Measurements from ENCODE around the gene STAT3.
A peak's percentile ranks its signal among the peaks of the same experiment; 100 is the strongest.

STAT3 gene

GRCh38 chr17:42429726-42430447, 41.6 kb upstream of the STAT3 start:
- no peak for TF ChIP-seq CTCF (IDR thresholded peaks at IDR 0.05; ENCODE audit: low read depth, low read length, poor library complexity, severe bottlenecking)
- no peak for TF ChIP-seq EZH2phosphoT487 (IDR thresholded peaks at IDR 0.05; ENCODE audit: borderline replicate concordance, low read length)
- no peak overlapping the region for H3K4me3 ChIP-seq (ENCODE audit: low read length)
- no peaks in the 10 kb centered on the region for H3F3A ChIP-seq (ENCODE audit: control insufficient read depth, insufficient read depth)
- H3K4me2 ChIP-seq (ENCODE audit: low read length): no peak overlapping the region
- no peaks in the 10 kb centered on the region for H3K4me1 ChIP-seq (ENCODE audit: control insufficient read depth, low read length)
- H4K20me1 ChIP-seq (ENCODE audit: control insufficient read depth, insufficient read depth, low read depth, low read length): 0 out of 2 replicates have a peak, but pooled peaks cover 4% of the 10 kb centered on the region
- H3K9me3 ChIP-seq (ENCODE audit: control insufficient read depth, insufficient read depth, low read length): no peaks in the 10 kb centered on the region
- H3K36me3 ChIP-seq (ENCODE audit: control insufficient read depth, low read length): no peaks in the 10 kb centered on the region
- no peak overlapping the region for H3K27ac ChIP-seq (ENCODE audit: low read depth, low read length)
- peaks cover 50% of the 10 kb centered on the region for H3K27me3 ChIP-seq (ENCODE audit: control insufficient read depth, low read length)
- H3K79me2 ChIP-seq (ENCODE audit: control insufficient read depth, low read length): no peaks in the 10 kb centered on the region
- no peaks in the 10 kb centered on the region for H3K9me2 ChIP-seq (replicated peaks; ENCODE audit: control insufficient read depth, low read length)

DNA sequence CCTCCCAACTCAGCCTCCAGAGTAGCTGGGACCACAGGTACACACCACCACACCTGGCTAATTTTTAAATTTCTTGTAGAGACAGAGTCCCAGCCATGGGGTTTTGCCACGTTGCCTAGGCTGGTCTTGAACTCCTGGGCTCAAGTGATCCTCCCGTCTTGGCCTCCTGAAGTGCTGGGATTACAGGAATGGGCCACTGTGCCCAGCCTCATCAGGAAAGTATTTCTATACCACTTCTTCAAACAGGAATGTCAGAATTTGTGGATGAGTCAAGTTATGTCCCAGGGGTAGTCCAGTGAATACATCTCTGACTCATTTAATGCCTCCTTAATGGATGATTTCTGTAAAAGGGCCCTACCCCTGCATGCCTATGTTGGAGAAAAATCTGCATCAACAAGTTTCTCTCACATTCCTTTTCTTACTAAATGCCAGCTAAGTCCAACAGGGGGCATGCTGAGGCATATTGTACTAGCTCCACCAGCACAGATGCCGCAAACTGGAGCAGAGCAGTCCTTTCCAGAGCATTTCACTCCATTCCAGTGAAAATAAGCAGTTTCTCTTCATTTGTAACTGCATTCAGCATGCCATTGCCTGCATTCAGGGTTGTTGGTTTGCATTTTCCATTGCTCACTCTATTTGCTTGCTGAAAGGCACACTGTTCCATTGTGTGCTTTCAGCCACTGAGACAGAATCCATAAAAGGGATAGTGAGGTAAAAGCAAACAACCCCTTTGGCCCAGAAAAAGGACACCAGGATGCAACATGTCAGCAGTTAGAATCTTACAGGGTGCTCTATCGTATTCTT, 40.1 kb upstream of the STAT3 start:
- Histone ChIP-seq H3K79me2 (ENCODE audit: control insufficient read depth, low read length) (no peaks in the 10 kb centered on the region), H3K27me3 (ENCODE audit: control insufficient read depth, low read length) (peaks cover 52% of the 10 kb centered on the region), H3K27ac (ENCODE audit: low read depth, low read length) (no peak overlapping the region), H4K20me1 (ENCODE audit: control insufficient read depth, insufficient read depth, low read depth, low read length) (0 out of 2 replicates have a peak, but pooled peaks cover 6% of the 10 kb centered on the region), H3K36me3 (ENCODE audit: control insufficient read depth, low read length) (no peaks in the 10 kb centered on the region), H3F3A (ENCODE audit: control insufficient read depth, insufficient read depth) (no peaks in the 10 kb centered on the region), H3K4me2 (ENCODE audit: low read length) (no peak overlapping the region), H3K9me2 (replicated peaks; ENCODE audit: control insufficient read depth, low read length) (no peaks in the 10 kb centered on the region), H3K4me3 (ENCODE audit: low read length) (no peak overlapping the region), H3K4me1 (ENCODE audit: control insufficient read depth, low read length) (no peaks in the 10 kb centered on the region), H3K9me3 (ENCODE audit: control insufficient read depth, insufficient read depth, low read length) (no peaks in the 10 kb centered on the region)
- TF ChIP-seq CTCF (IDR thresholded peaks at IDR 0.05; ENCODE audit: low read depth, low read length, poor library complexity, severe bottlenecking) (peak; percentile 59), EZH2phosphoT487 (IDR thresholded peaks at IDR 0.05; ENCODE audit: borderline replicate concordance, low read length) (no peak)

GRCh38 chr17:42424991-42425610, 36.9 kb upstream of the STAT3 start:
- Histone ChIP-seq H4K20me1 (ENCODE audit: control insufficient read depth, insufficient read depth, low read depth, low read length) (0 out of 2 replicates have a peak, but pooled peaks cover 6% of the 10 kb centered on the region), H3K4me1 (ENCODE audit: control insufficient read depth, low read length) (no peaks in the 10 kb centered on the region), H3K79me2 (ENCODE audit: control insufficient read depth, low read length) (no peaks in the 10 kb centered on the region), H3K9me3 (ENCODE audit: control insufficient read depth, insufficient read depth, low read length) (no peaks in the 10 kb centered on the region), H3K4me2 (ENCODE audit: low read length) (no peak overlapping the region), H3K27ac (ENCODE audit: low read depth, low read length) (no peak overlapping the region), H3K9me2 (replicated peaks; ENCODE audit: control insufficient read depth, low read length) (no peaks in the 10 kb centered on the region), H3K27me3 (ENCODE audit: control insufficient read depth, low read length) (peaks cover 65% of the 10 kb centered on the region), H3K4me3 (ENCODE audit: low read length) (no peak overlapping the region), H3K36me3 (ENCODE audit: control insufficient read depth, low read length) (no peaks in the 10 kb centered on the region), H3F3A (ENCODE audit: control insufficient read depth, insufficient read depth) (no peaks in the 10 kb centered on the region)
- TF ChIP-seq EZH2phosphoT487 (IDR thresholded peaks at IDR 0.05; ENCODE audit: borderline replicate concordance, low read length) (no peak), CTCF (IDR thresholded peaks at IDR 0.05; ENCODE audit: low read depth, low read length, poor library complexity, severe bottlenecking) (no peak)

Data from DOHH2 (cell line).